T-cell (primary cell): ENCODE results near the gene MDFIC. TPM values are rescaled to one million over a fixed set of nuclear protein-coding genes. Genes with fewer than 3 reads are reported as not detected.

Source experiments
- ATAC-seq, 4 experiments: fragments of 200-7000 bp in 3 of 4; fragments of 150-1000 bp in 1 of 4; cut with Tn5 transposase; replicated peaks in 1 of 4; 1 replicate in 3 of 4; 2 replicates in 1 of 4; pipeline ENCODE4 v1.10.0; 2021; ENCODE audit warnings: moderate library complexity in 3 of 4, mild to moderate bottlenecking in 2 of 4, moderate number of reproducible peaks in 1 of 4
- CTCF ChIA-PET, 2 donors: fragments of 300-600 bp; sonication (Branson Sonifier 250); formaldehyde crosslinking; loops; one replicate each; lab custom pipeline; 2022; ENCODE audit warnings: antibody characterized with exemption in 2 of 2; lab: Charles Lee
- POLR2A ChIA-PET, 2 donors: fragments of 300-600 bp; sonication (Branson Sonifier 250); formaldehyde crosslinking; loops; one replicate each; lab custom pipeline; 2022; ENCODE audit warnings: antibody characterized with exemption in 2 of 2; lab: Charles Lee
- DNase-seq, 35 experiments: peaks; one replicate each; pipeline versions ENCODE4 v3.0.0 to v3.0.0-alpha.2; 2013 to 2023
- H3K27ac ChIP-seq: one replicate; pipeline ENCODE4 v1.5.1; 2013; ENCODE audit warnings: low read length
- H3K27me3 ChIP-seq, 2 experiments: replicated peaks in 1 of 2; 1 replicate in 1 of 2; 2 replicates in 1 of 2; pipeline versions ENCODE4 v1.6.1 to v1.7.0; 2013; ENCODE audit warnings: low read length in 1 of 2, mixed read lengths in 1 of 2; ENCODE audit not compliant: control insufficient read depth in 2 of 2, insufficient read depth in 2 of 2; ENCODE audit errors: extremely low read depth in 1 of 2
- H3K36me3 ChIP-seq, 2 donors: 1 replicate in 1 of 2; 2 replicates in 1 of 2; pipeline versions ENCODE4 v1.6.1 to v1.7.0; 2013; ENCODE audit warnings: low read length in 1 of 2; ENCODE audit not compliant: control insufficient read depth in 2 of 2, insufficient read depth in 1 of 2; ENCODE audit errors: extremely low read depth in 1 of 2
- H3K4me1 ChIP-seq, 2 experiments: 1 replicate in 1 of 2; 2 replicates in 1 of 2; pipeline versions ENCODE4 v1.6.1 to v1.7.0; 2013; ENCODE audit warnings: low read length in 2 of 2, mixed read lengths in 1 of 2; ENCODE audit not compliant: insufficient read depth in 2 of 2, control insufficient read depth in 1 of 2; ENCODE audit errors: extremely low read depth in 1 of 2
- H3K4me3 ChIP-seq, 2 donors: 1 replicate in 1 of 2; 2 replicates in 1 of 2; pipeline versions ENCODE4 v1.5.1 to v1.7.0; 2013; ENCODE audit warnings: mild to moderate bottlenecking in 2 of 2, low read length in 1 of 2, moderate library complexity in 1 of 2; ENCODE audit not compliant: control insufficient read depth in 1 of 2; ENCODE audit errors: extremely low read depth in 1 of 2
- H3K9me3 ChIP-seq: 2 replicates; pipeline ENCODE4 v1.7.0; 2013
- H3K27ac Mint-ChIP-seq, 2 donors: one replicate each; pipeline ENCODE4 v1.8.0; 2020 to 2021; ENCODE audit warnings: mild to moderate bottlenecking in 2 of 2, mixed read lengths in 2 of 2
- H3K27me3 Mint-ChIP-seq, 2 donors: one replicate each; pipeline ENCODE4 v1.8.0; 2021 to 2022; ENCODE audit warnings: mixed read lengths in 2 of 2
- H3K36me3 Mint-ChIP-seq: one replicate; pipeline ENCODE4 v1.8.0; 2021; ENCODE audit warnings: mixed read lengths
- H3K4me1 Mint-ChIP-seq, 3 donors: one replicate each; pipeline ENCODE4 v1.8.0; 2020 to 2022; ENCODE audit warnings: mixed read lengths in 3 of 3, mild to moderate bottlenecking in 1 of 3
- H3K4me3 Mint-ChIP-seq, 3 donors: one replicate each; pipeline ENCODE4 v1.8.0; 2020 to 2022; ENCODE audit warnings: mild to moderate bottlenecking in 3 of 3, mixed read lengths in 3 of 3, moderate library complexity in 3 of 3
- H3K9me3 Mint-ChIP-seq, 3 donors: one replicate each; pipeline ENCODE4 v1.8.0; 2020 to 2022; ENCODE audit warnings: mixed read lengths in 3 of 3
- WGBS: methylation state at CpG from one replicate; pipeline ENCODE4 v1.1.5; 2013; ENCODE audit warnings: missing lambda C conversion rate; ENCODE audit not compliant: insufficient coverage; 5-methylcytosine and 5-hydroxymethylcytosine counted together
- total RNA-seq, 35 experiments: library from RNA in 6 of 35; stranded (reverse) in 6 of 35; fragments of 120-200 nt in 1 of 35; gene quantifications; one replicate each; pipeline versions ENCODE4 v1.2.1 to v1.2.4 and lab custom pipeline; 2013 to 2026

MDFIC gene
- total RNA-seq, 5 donors from 2014 or later (not counting 1 experiment from before 2014, with no cell fraction given) = 56.3 to 84.6 (median 65.0) TPM

GRCh38 chr7:114940220-114940619 lies 18.3 kb downstream of the MDFIC start:
- Mint-ChIP-seq H3K9me3 (no peaks in the 10 kb centered on the region), H3K27me3 (no peaks in the 10 kb centered on the region), H3K4me1 (peaks cover 62 to 79% (median 64%) of the 10 kb centered on the region in 3 donors), H3K27ac (no peak overlapping the region), H3K36me3 (peaks cover 52% of the 10 kb centered on the region), H3K4me3 (no peak overlapping the region)
- peaks cover 0 to 21% of the 10 kb centered on the region in 2 donors for H3K36me3 ChIP-seq
- H3K4me1 ChIP-seq = peaks cover 0 to 6% of the 10 kb centered on the region in 2 experiments
- ATAC-seq = no peak
- CTCF ChIA-PET = interaction anchor here in 1 of 2 donors (0.7 to 5.2 kb wide), 7 partner anchors 11 to 810 kb away, joined by 3 to 68 read pairs (median 4); no protein-coding TSS in a partner anchor
- no peak overlapping the region for H3K27ac ChIP-seq
- H3K9me3 ChIP-seq = no peaks in the 10 kb centered on the region
- no peak overlapping the region for H3K4me3 ChIP-seq
- H3K27me3 ChIP-seq = no peaks in the 10 kb centered on the region
- DNase-seq = no peak
- 71% methylated on average over 1 of the region's 3 CpGs for WGBS
- POLR2A ChIA-PET = interaction anchor here in 1 of 2 donors (0.6 kb wide), 1 partner anchor 17 kb away, joined by 3 read pairs; no protein-coding TSS in a partner anchor

GRCh38 chr7:114941692-114942091 lies 19.8 kb downstream of the MDFIC start:
- ChIA-PET CTCF (interaction anchor here in 1 of 2 donors (5.2 kb wide), 1 partner anchor 75 kb away, joined by 68 read pairs; no protein-coding TSS in a partner anchor), POLR2A (no interaction called here)

GRCh38 chr7:114942446-114943175 lies 20.7 kb downstream of the MDFIC start:
- no peaks in the 10 kb centered on the region for H3K9me3 Mint-ChIP-seq
- ATAC-seq = no peak
- DNase-seq = no peak
- H3K4me3 Mint-ChIP-seq = no peak overlapping the region
- H3K4me1 ChIP-seq = peaks cover 0 to 6% of the 10 kb centered on the region in 2 experiments
- H3K27ac Mint-ChIP-seq = peak overlapping the region in 1 of 2 donors; percentile 72
- no peak overlapping the region for H3K4me3 ChIP-seq
- H3K4me1 Mint-ChIP-seq = peaks cover 65 to 79% (median 70%) of the 10 kb centered on the region in 3 donors
- H3K9me3 ChIP-seq = no peaks in the 10 kb centered on the region
- ChIA-PET CTCF (interaction anchor here in 1 of 2 donors (0.5 to 5.2 kb wide), 4 partner anchors 11 to 76 kb away, joined by 3 to 68 read pairs (median 4); no protein-coding TSS in a partner anchor), POLR2A (interaction anchor here in 1 of 2 donors (0.6 kb wide), 1 partner anchor 39 kb away, joined by 12 read pairs; no protein-coding TSS in a partner anchor)
- peaks cover 0 to 25% of the 10 kb centered on the region in 2 donors for H3K36me3 ChIP-seq
- no peak overlapping the region for H3K27ac ChIP-seq
- no peaks in the 10 kb centered on the region for H3K27me3 ChIP-seq
- no peaks in the 10 kb centered on the region for H3K27me3 Mint-ChIP-seq
- peaks cover 67% of the 10 kb centered on the region for H3K36me3 Mint-ChIP-seq
- WGBS = 100% methylated on average over 2 of the region's 9 CpGs

More at GRCh38 chr7:114941692-114942091, 19.8 kb downstream of the MDFIC start:
- peaks cover 60 to 74% (median 65%) of the 10 kb centered on the region in 3 donors for H3K4me1 Mint-ChIP-seq
- H3K9me3 ChIP-seq = no peaks in the 10 kb centered on the region
- no peak for DNase-seq
- no peaks in the 10 kb centered on the region for H3K27me3 ChIP-seq
- no peaks in the 10 kb centered on the region for H3K27me3 Mint-ChIP-seq
- H3K27ac ChIP-seq = no peak overlapping the region
- H3K4me3 ChIP-seq = no peak overlapping the region
- peak overlapping the region; percentile 6 to 44 for H3K27ac Mint-ChIP-seq
- H3K9me3 Mint-ChIP-seq = no peaks in the 10 kb centered on the region
- peaks cover 0 to 25% of the 10 kb centered on the region in 2 donors for H3K36me3 ChIP-seq
- H3K4me1 ChIP-seq = peaks cover 0 to 6% of the 10 kb centered on the region in 2 experiments
- WGBS = 81% methylated on average over 5 of the region's 5 CpGs
- no peak for ATAC-seq
- peak overlapping the region in 2 of 3 donors; percentile 6 to 10 for H3K4me3 Mint-ChIP-seq
- H3K36me3 Mint-ChIP-seq = peaks cover 62% of the 10 kb centered on the region

- Histone ChIP-seq H3K27me3 (no peaks in the 10 kb centered on the region), H3K36me3 (peaks cover 0 to 25% of the 10 kb centered on the region in 2 donors), H3K9me3 (no peaks in the 10 kb centered on the region), H3K27ac (no peak overlapping the region), H3K4me3 (no peak overlapping the region), H3K4me1 (peaks cover 5 to 6% of the 10 kb centered on the region in 2 experiments)
- DNase-seq = no peak
- Mint-ChIP-seq H3K4me3 (no peak overlapping the region), H3K9me3 (no peaks in the 10 kb centered on the region), H3K27me3 (no peaks in the 10 kb centered on the region), H3K36me3 (peaks cover 69% of the 10 kb centered on the region), H3K4me1 (peaks cover 73 to 84% (median 77%) of the 10 kb centered on the region in 3 donors), H3K27ac (no peak overlapping the region)
- ATAC-seq = no peak
- ChIA-PET CTCF (interaction anchor here (0.5 to 5.2 kb wide), 5 partner anchors 16 to 545 kb away, joined by 3 to 68 read pairs (median 3); no protein-coding TSS in a partner anchor), POLR2A (interaction anchor here (0.6 to 1.0 kb wide), 2 partner anchors 11 to 338 kb away, joined by 3 read pairs; no protein-coding TSS in a partner anchor)
- WGBS = no CpG with 5 or more reads among the region's 1 CpG
Measured at GRCh38 chr7:114943530-114943929, 21.6 kb downstream of the MDFIC start.

GRCh38 chr7:114943953-114944744 lies 22.3 kb downstream of the MDFIC start:
- Mint-ChIP-seq H3K27me3 (no peaks in the 10 kb centered on the region), H3K4me3 (no peak overlapping the region), H3K27ac (peak overlapping the region in 1 of 2 donors; percentile 17), H3K36me3 (peaks cover 67% of the 10 kb centered on the region), H3K4me1 (peaks cover 77 to 84% (median 79%) of the 10 kb centered on the region in 3 donors), H3K9me3 (no peaks in the 10 kb centered on the region)
- H3K4me1 ChIP-seq = peaks cover 6 to 11% of the 10 kb centered on the region in 2 experiments
- 40% methylated on average over 1 of the region's 3 CpGs for WGBS
- no peaks in the 10 kb centered on the region for H3K9me3 ChIP-seq
- no peaks in the 10 kb centered on the region for H3K27me3 ChIP-seq
- H3K4me3 ChIP-seq = no peak overlapping the region
- H3K27ac ChIP-seq = no peak overlapping the region
- CTCF ChIA-PET = interaction anchor here (0.6 to 1.2 kb wide), 2 partner anchors 71 to 544 kb away, joined by 3 read pairs; no protein-coding TSS in a partner anchor
- ATAC-seq = no peak
- DNase-seq = no peak
- POLR2A ChIA-PET = interaction anchor here (0.6 to 1.0 kb wide), 3 partner anchors 10 to 534 kb away, joined by 3 to 9 read pairs (median 3); no protein-coding TSS in a partner anchor
- peaks cover 0 to 25% of the 10 kb centered on the region in 2 donors for H3K36me3 ChIP-seq
